ENCODE results near the gene FHIT.

Gene FHIT

DNA sequence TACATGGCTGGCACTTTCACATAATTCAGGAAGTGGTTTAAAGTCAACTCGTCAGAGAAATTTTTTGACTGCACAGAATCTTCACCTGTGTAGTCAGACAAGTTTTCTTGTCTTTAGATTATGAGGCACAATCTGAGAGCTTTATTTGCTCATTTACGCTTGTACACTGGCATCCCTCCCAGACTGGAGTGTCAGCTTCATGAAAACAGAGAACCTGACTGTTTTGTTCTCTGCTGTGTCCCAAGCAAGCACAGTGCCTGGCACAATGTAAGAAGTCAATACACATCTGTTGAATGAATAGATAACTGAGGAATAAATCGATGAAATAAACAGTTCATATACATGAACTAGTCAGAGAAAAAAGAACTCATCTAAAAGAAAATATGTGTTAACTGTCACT, 1355.3 kb downstream of the FHIT start:
- FAIRE-seq (no peak), DNase-seq (ENCODE audit: insufficient read length, low spot score) (no peak)
- TF ChIP-seq, protein P1, sequence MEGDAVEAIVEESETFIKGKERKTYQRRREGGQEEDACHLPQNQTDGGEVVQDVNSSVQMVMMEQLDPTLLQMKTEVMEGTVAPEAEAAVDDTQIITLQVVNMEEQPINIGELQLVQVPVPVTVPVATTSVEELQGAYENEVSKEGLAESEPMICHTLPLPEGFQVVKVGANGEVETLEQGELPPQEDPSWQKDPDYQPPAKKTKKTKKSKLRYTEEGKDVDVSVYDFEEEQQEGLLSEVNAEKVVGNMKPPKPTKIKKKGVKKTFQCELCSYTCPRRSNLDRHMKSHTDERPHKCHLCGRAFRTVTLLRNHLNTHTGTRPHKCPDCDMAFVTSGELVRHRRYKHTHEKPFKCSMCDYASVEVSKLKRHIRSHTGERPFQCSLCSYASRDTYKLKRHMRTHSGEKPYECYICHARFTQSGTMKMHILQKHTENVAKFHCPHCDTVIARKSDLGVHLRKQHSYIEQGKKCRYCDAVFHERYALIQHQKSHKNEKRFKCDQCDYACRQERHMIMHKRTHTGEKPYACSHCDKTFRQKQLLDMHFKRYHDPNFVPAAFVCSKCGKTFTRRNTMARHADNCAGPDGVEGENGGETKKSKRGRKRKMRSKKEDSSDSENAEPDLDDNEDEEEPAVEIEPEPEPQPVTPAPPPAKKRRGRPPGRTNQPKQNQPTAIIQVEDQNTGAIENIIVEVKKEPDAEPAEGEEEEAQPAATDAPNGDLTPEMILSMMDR (IDR thresholded peaks at IDR 0.05; ENCODE audit: insufficient read depth, missing control alignments), result no peak

DNA sequence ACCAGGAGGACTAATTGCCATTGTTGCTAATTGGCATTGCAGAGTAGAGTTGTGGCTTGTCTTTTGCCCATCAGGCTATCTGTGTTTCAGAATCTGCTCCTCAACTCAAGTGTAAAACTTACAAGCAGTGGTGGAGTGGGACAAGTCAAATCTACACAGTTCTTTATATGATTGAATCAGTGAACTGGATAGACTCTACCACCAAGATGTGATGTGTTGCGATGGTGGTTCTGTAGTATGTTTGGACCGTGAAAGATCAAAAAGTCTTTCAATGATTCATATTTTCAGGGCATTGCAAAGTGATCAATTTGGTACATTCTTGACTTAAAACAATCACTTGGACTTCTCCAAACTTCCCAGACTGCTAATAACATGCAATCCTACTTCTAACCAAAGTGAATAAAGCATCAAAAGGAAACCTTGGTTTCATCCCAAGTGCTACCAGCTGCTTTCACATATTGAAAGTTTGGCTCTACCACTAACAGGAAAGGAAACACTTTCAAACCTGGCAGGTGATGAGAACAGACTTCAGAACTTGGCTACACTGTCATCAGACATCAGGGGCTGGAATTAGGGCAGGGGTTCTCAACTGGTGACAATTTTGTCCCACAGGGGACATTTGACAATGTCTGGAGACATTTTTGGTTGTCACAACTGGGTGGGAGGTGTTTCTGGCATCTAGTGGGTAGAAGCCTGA, 1356.7 kb downstream of the FHIT start:
- TF ChIP-seq, protein P1 (IDR thresholded peaks at IDR 0.05; ENCODE audit: insufficient read depth, missing control alignments), result no peak
- no peak for DNase-seq (ENCODE audit: insufficient read length, low spot score)
- FAIRE-seq, result no peak

DNA sequence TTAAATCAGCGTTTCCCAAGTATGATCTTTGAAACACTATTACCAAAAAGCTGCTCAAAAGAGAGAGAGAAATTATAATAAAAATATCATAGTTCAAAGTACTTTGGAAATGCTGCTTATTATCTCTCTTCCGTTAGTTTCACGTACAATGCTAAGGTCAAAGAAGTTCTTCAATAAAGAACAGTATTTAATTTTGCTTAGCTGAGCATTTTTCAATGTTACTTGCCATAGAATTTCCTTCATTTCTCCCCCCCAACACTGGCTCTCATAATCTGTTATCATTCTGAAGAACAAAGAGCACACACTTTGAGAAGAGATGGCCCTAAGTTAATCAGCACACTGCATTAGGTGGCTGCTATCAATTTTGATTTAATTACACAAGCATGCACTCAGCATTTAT, 1360.6 kb downstream of the FHIT start:
- no peak for FAIRE-seq

DNA sequence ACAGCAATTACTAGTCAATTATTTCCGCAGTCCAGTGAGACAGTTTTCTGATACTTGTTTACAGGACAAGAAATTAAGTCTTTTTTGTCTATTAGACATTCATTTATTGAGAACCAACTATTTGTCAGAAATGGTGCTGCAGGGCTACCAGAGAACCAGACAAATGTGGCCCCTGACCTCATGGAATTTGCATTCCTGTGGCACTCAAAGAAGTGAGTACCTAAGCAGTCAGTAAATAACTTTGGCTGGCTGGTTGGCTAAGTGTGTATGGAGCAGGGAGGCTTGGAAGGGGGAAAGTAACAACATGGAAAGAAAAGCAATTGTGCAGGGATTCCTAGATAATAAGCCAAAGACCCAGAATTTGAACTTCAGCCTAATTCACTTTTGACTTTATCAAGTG, 1364.5 kb downstream of the FHIT start:
- no peak for DNase-seq (ENCODE audit: insufficient read length, low spot score)
- FAIRE-seq, result no peak
- TF ChIP-seq, protein P1 (IDR thresholded peaks at IDR 0.05; ENCODE audit: insufficient read depth, missing control alignments), result no peak

More for the DNA sequence above, 1360.6 kb downstream of the FHIT start:
- TF ChIP-seq, protein P1 (IDR thresholded peaks at IDR 0.05; ENCODE audit: insufficient read depth, missing control alignments), result no peak
- DNase-seq (ENCODE audit: insufficient read length, low spot score), result no peak

DNA sequence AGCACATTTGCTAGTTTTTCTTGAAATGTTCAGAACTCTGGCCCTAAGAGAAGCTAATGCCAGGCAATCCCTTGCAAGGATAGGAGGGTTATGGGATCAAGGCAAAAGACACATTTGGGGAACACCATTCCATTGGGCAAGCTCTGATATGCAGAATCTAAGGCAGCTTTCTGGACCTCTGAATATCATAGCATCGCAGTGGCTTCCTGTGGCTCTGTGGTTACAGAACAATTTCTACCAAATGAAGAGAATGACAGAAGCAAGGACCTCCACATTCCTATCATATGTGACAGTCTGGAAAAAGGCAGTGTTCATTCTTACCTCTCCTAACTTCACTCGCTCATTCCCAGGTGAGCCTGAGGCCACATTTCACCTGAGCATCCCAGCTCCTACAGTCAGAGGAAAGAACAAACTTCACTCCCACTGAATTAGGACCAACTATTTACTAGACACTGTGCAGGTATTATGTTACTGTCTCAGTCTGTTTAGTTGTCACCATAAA, 1365.3 kb downstream of the FHIT start:
- TF ChIP-seq, protein P1 (IDR thresholded peaks at IDR 0.05; ENCODE audit: insufficient read depth, missing control alignments), result no peak
- DNase-seq (ENCODE audit: insufficient read length, low spot score) (no peak), FAIRE-seq (no peak)

DNA sequence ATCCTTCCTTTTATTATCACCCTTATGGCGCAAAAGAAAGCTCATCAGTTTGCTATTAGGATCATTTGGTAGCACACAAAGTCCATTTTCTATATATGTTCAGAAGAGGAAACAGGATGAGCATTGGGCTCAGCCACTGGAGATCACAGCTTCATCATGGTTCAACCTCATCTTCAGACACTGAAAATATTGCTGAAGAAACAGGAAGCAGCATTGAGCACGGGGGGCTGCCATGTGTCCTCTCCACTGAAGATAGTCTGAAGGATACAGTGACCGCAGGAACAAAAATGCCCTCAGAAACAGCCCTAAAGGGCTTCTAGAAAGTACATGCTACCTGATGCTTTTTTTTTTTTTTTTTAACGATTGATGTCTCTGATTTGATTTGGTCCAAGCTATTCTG, 1366.2 kb downstream of the FHIT start:
- DNase-seq (ENCODE audit: insufficient read length, low spot score) (no peak), FAIRE-seq (no peak)
- TF ChIP-seq, protein P1 (IDR thresholded peaks at IDR 0.05; ENCODE audit: insufficient read depth, missing control alignments), result no peak

DNA sequence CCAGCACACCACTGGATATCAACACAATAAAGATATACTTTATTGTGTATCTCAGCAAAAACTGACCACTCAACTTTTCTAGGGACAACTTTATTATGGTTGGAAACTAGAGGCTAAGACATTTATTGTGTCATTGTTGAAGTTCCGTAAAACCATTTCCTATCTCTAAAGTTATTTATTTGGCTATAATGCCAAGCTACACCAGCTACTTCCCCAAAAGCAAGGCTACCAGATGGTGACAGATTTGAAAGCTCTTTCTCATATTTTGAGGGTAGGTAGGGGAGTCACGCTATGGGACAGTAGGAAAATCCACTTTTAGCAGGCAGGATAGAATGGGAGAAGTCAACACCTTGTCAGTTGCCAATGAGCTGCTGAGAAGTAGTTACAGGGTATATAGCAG, 1366.8 kb downstream of the FHIT start:
- FAIRE-seq, result no peak
- no peak for DNase-seq (ENCODE audit: insufficient read length, low spot score)
- TF ChIP-seq, protein P1 (IDR thresholded peaks at IDR 0.05; ENCODE audit: insufficient read depth, missing control alignments), result no peak

Data from D721Med (cell line).